ENCODE data around the gene SACM1L. TPM values are rescaled to one million over a fixed set of nuclear protein-coding genes. Genes with fewer than 3 reads are reported as not detected.

Gene SACM1L
- polyA plus RNA-seq, 3 donors, result 55.5 to 79.3 (median 67.6) TPM

GRCh38 chr3:45792036-45792435 is 102.8 kb downstream of the SACM1L start:
- no peak for DNase-seq (ENCODE audit: extremely low read depth in 1 of 11, low read depth in 9 of 11, low spot score in 4 of 11)

- DNase-seq (ENCODE audit: extremely low read depth in 1 of 11, low read depth in 9 of 11, low spot score in 4 of 11), result no peak
Observed at GRCh38 chr3:45792516-45793172, 103.4 kb downstream of the SACM1L start.

- DNase-seq (ENCODE audit: extremely low read depth in 1 of 11, low read depth in 9 of 11, low spot score in 4 of 11), result no peak
Observed at GRCh38 chr3:45793482-45794176, 104.4 kb downstream of the SACM1L start.

GRCh38 chr3:45794177-45794560 is 105.0 kb downstream of the SACM1L start:
- no peak for DNase-seq (ENCODE audit: extremely low read depth in 1 of 11, low read depth in 9 of 11, low spot score in 4 of 11)

GRCh38 chr3:45794660-45795059 is 105.5 kb downstream of the SACM1L start:
- no peak for DNase-seq (ENCODE audit: extremely low read depth in 1 of 11, low read depth in 9 of 11, low spot score in 4 of 11)

Other genes starting within 250 kb of the SACM1L start
- gene LIMD1, start 94.6 kb upstream of the SACM1L start, polyA plus RNA-seq (ENCODE audit: insufficient read length in 3 of 3), result 10 to 100 TPM; 14.4 to 19.1 (median 15.4) TPM
- gene SLC6A20, start 107.1 kb downstream of the SACM1L start, polyA plus RNA-seq (ENCODE audit: insufficient read length in 3 of 3), result under 1 TPM; 0.07 to 0.33 (median 0.20) TPM
- 10 to 100 TPM; 53.7 to 66.1 (median 64.3) TPM for gene LZTFL1, start 152.7 kb downstream of the SACM1L start, polyA plus RNA-seq (ENCODE audit: insufficient read length in 3 of 3)
- gene CCR9, start 197.1 kb downstream of the SACM1L start, polyA plus RNA-seq (ENCODE audit: insufficient read length in 3 of 3), result under 1 TPM in 2 of 3 donors, not detected in 1; 0.08 to 0.09 TPM